B cell (primary cell): ENCODE data around the gene SEPSECS.

ENCODE experiments used
- CTCF ChIP-seq: fragments of 200-600 bp; IDR thresholded peaks from one replicate; pipeline ENCODE4 v1.8.0; 2022; ENCODE audit warnings: antibody characterized with exemption, mild to moderate bottlenecking
- EZH2 ChIP-seq: IDR thresholded peaks from 2 replicates; pipeline ENCODE4 v1.6.1; 2012; ENCODE audit warnings: borderline replicate concordance, low read depth, mild to moderate bottlenecking, moderate library complexity, low read length; ENCODE audit not compliant: insufficient read depth, poor library complexity, severe bottlenecking

- TF ChIP-seq CTCF (no peak), EZH2 (no peak)
Observed at GRCh38 chr4:25128671-25129070, 31.6 kb downstream of the SEPSECS start.
